Stimulated activated CD4-positive, alpha-beta T cell treated with anti-CD3 and anti-CD28 coated beads, TNF-alpha, amount 100 ng/mL, for 48 hours (primary cell): ENCODE results near the gene CYTH1.

ENCODE experiments used
- DNase-seq, 3 donors: peaks; one replicate each; pipeline ENCODE4 v3.0.0-alpha.2; 2020; ENCODE audit warnings: low read depth in 3 of 3

The CYTH1 gene

GRCh38 chr17:78781893-78782304 is at the start of gene CYTH1:
TSS of gene CYTH1 (minus strand) at chr17:78782273. CDS start at chr17:78782223, 50 bp downstream.
- DNase-seq = no peak

- DNase-seq = no peak
Observed at GRCh38 chr17:78829477-78829876, 47.4 kb upstream of the CYTH1 start.

DNA sequence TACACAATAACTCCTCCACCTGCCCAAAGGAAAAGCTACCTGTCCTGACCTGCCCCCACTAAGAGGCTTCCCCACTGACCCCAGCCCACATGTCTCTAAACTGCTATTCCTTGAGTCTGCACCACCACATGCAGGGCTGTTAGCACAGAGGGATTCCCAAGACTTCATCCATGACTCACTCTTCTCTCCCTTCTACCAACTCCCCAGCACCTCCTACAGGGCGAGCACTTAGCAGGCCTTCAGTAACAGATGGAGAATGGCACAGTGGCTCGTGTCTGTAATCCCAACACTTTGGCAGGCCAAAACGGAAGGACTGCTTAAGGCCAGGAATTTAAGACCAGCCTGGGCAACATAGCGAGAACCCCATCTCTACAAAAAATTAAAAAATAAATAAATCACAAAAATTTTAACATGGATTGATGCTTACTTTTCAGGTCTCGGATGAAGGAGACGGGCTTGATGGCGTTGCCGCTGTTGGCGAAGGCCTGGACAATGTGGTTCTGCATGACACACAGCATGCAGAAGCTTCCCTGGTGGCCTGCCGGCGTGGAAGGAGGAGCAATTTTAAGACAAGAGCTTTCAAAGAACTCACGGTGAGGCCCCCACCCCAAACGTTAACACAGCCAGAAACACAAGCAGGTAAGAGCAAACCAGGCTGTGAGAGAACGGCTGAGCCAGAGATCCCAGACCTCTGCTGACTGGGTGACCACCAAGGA is 46.6 kb upstream of the CYTH1 start:
- DNase-seq = no peak

- no peak for DNase-seq
Observed at GRCh38 chr17:78826836-78827509, 44.9 kb upstream of the CYTH1 start.

DNA sequence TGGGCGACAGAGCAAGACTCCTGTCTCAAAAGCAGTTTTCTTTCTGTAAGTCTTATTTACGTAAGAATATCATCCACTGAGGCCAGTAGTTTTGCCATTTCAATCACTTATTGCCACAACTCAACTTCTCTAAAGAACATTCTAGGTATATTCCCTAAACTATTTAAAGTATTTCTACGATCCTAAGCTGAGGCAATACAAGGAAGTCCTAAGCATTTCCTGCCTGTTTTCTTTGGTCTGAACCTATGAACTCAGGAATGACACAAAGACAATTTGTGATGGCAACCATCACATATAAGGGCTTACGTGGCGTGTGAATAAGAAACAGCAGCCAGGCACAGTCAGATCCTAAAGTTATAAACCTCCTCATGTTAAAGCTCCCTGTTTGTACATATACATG is 44.3 kb upstream of the CYTH1 start:
- no peak for DNase-seq

DNA sequence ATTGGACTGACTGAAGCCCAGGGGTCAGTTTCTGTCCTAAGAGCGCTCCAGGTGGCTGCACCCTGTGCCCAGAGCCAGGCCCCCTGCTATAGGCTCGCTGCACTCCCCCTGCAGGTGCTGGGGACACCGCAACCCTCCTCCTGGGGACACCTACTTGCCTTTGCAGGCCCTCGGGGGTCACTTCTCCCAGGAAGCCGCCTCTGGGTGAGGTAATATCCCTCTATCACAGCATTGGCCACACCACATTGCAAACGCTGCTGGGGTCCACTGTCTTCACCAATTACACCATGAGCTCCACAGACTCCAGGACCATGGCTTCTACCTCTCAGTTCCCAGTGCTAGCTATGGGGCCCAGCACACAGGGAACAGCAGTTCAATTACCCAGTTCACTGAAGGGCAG is 43.6 kb upstream of the CYTH1 start:
- no peak for DNase-seq

DNA sequence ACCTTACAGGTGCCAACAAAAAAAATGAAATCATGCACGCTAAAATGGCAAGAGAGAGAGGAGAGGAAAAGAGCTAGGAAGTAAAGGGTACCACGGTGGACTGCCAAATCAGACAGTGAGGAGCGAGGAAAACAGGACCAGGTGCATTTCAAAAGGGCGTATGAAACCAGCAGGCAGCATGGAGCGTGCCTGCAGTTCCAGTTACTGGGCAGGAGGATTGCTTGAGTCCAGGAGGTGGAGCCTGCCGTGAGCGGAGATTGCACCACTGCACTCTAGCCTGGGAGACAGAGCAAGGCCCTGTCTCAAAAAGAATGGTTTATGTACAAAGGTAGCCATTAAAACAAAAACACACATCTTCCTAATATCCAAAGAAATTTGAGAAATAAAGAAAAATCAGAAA is 42.2 kb upstream of the CYTH1 start:
- DNase-seq = no peak

DNA sequence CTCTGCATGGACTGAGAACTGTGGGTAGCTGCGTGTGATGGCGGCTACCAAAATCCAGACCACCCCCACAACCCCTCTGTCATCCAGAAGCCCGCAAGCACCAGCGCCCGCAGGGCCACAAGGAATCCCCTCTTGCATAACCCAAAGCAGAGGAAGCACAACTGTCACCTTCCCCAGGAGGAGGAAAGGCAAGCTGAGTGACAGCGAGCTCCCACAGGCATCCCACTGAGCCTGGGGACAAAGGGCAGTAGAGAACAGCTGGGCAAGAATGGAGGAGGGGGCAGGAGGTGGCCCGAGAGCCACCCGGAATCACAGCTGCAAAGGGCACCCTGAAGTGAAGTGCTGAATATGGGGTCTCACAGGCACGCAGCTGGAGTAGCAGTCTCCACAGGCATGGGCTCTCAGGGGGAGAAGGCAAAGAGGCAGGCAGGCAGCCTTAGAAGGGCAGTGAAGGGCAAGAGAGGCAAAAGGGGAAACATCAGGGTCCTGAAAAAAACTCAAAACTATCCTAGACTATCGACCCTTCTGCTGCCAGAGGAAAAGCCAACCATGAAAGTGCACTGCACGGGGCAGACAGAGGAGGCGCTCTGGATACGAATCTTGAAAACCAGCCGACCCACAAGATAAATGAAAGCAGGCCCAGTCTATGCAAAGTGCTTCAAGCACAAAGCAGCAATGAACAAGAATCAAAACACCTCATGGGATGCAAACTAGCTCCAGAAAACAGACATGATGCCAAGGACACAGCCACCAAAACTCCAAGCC is 41.4 kb upstream of the CYTH1 start:
- no peak for DNase-seq

DNA sequence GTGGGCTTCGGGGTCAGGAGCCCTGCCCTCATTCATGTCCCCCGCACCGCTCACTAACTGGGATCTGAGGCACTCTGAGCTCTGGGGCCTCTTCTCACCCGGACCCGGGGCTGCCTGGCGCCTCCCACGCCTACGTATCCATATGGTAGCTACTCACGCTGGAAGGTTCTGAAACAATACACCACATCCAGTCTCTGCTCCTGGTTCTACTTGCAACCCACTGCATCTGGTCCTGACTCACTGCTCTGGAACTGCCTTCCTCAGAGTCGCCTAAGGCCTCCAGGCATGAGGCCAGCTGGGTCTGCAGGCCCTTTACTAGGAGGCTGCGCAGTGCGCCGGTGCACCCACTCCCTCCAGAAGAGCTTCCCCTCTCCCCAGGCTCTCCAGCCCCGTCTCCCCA is 40.5 kb upstream of the CYTH1 start:
- DNase-seq = no peak

DNA sequence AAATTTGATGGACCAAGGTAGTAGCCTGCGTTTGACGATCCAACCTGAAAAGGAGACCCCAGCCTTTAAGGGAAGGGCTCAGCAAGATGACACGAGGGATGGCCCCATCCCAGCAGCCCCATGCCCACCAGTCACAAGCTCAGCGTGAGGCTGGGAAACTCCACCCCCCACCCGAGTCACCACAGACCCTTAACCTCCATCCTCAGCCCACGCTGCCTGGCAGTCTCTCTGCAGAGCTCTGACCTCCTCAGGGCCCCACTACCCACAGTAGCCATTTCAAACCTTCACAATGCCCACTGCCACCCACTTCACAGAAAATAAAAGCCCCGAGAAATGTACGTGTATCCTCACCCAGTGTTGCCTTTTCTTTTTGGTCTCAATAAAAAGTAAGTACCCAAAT is 39.9 kb upstream of the CYTH1 start:
- no peak for DNase-seq

DNA sequence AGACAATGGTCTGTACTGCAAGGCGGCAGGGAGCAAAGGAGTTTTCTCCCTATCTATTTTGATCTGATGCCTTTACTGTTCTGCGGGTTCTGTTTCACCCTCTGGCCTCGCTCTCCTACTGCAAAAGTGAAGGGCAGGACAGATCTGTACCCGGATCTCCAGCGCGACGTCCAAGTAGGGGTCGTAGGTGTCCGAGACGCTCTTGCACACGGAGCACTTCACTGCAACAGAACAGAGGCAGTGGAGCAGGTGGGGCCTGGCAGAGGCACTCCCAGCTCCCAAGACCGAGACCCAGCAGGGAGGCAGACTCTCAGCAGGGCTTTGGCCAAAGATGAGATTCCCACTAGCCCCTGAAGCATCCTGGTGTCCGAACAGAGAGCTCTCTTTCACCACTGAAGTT is 38.8 kb upstream of the CYTH1 start:
- DNase-seq = no peak

- DNase-seq = no peak
Observed at GRCh38 chr17:78819806-78820792, 38.0 kb upstream of the CYTH1 start.

- no peak for DNase-seq
Observed at GRCh38 chr17:78819402-78819801, 37.3 kb upstream of the CYTH1 start.

DNA sequence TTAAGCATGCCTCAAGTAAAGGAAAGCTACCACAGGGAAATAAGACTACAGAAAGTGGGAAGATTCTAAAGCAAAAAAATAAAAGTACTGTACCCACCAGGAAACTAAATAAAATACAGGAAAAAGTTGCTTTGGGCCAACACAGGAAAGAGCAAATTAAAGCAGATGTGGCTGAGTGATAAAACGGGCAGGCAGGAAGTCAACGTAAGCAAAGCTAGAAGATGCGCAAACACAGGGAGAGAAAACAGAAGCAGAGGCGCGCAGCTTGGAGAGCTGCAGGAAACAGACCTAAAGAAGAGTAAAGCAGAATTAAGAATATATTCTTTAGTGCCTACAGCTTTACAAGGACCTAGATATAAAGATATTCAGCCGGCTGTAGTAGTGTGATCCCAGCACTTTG is 36.9 kb upstream of the CYTH1 start:
- no peak for DNase-seq

- DNase-seq = no peak
Observed at GRCh38 chr17:78818152-78818846, 36.2 kb upstream of the CYTH1 start.

DNA sequence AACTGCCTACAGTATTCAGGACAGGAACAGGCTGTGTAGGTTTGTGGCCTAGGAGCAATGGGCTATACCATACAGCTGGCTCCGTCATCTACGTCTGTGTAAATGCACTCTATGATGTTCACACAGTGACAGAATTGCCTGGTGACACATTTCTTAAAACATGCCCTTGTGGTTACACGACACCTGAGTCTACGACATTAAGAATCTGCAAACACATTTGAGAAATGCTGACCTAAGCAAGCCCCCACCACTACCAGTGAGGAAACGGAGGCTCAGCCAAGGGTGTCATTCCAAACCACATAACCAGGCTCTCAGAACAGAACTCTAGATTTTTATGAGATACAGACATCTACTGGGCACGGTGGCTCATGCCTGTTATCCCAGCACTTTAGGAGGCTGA is 35.0 kb upstream of the CYTH1 start:
- peak; percentile 49 to 58 (median 55) for DNase-seq

DNA sequence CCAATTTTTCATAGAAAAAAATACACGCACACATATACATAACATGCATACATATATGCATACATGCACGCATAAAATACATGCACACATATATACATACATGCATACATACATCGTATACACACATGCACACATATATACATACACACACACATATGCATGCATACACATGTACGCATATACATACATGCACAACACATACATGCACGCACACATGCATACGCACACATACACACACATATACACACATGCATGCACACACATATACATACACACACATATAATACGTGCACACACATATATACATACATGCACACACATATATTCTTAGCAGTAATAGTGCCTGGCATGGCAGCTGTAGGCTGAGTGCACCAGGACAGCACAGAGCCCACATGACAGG is 33.6 kb upstream of the CYTH1 start:
- no peak for DNase-seq

- DNase-seq = no peak
Observed at GRCh38 chr17:78812855-78813254, 30.8 kb upstream of the CYTH1 start.

DNA sequence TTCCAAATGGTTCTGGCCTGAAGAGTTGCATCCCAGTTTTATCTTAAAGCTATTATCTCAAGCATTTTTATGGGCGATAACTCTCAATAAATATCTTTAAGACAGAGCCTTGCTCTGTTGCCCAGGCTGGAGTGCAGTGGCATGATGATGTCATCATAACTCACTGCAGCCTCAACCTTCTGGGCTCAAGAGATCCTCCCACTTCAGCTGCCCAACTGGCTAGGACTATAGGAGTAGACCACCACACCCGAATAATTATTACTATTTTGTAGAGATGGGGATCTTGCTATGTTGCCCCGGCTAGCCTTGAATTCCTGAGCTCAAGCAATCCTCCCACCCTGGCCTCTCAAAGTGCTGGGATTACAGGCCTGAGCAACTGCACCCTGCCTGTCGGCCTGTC is 26.1 kb upstream of the CYTH1 start:
- DNase-seq = no peak

DNA sequence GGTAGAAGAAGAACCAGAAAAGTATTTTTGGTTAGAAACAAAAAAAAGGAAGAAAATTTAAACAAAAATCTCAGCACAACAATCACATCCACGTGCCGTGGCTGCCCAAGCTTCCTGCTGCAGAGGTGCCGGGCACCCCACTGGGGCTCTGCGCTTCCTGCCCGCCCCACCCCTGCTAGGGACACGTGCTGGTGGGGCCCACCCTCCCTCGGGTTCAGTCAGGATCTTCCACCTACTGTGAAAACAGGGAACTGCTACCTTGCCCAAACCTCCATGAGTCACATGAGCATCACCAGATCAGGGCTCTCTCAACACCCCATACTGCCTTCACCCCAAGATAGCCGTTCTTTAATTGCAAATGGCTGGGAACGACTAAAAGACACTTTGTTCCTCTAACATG is 24.4 kb upstream of the CYTH1 start:
- peak in 2 of 3 donors; percentile 38 to 58 for DNase-seq

GRCh38 chr17:78805301-78805700 is 23.2 kb upstream of the CYTH1 start:
- peak; percentile 47 to 81 (median 55) for DNase-seq
